Left colon (tissue), 2 donors: ENCODE data around the gene STARD4. TPM values are rescaled to one million over a fixed set of nuclear protein-coding genes. Genes with fewer than 3 reads are reported as not detected.

Experiments
- ATAC-seq: fragments of 200-7000 bp; cut with Tn5 transposase; one replicate; pipeline ENCODE4 v1.9.1; 2020; ENCODE audit warnings: mild to moderate bottlenecking, moderate library complexity
- DNase-seq, 2 donors: peaks; one replicate each; pipeline ENCODE4 v3.0.0-alpha.2; 2020
- intact Hi-C, 2 donors: fragments of 100-400 bp; cut with DNase I in 1 of 2; cut with micrococcal nuclease in 1 of 2; formaldehyde crosslinking; loops; one replicate each; pipeline versions ENCODE4 v1.11.2 to v1.14.0; 2022; cut with DNase I, micrococcal nuclease
- total RNA-seq, 2 donors: library from RNA; stranded (reverse); fragmentation: NEBNext Ultra II Directional; extraction: Animal tissue kit (Norgen Biotek cat#: 25700); gene quantifications; one replicate each; pipeline ENCODE4 v1.2.1, GENCODE V29; 2021
- donor health status: DM: no; HTN: no; CAD: no.
- donor health status: DM: yes; HTN: yes; CAD: no.

Gene STARD4
- total RNA-seq, 2 donors from 2014 or later, result 37.5 to 54.9 TPM

GRCh38 chr5:111535879-111536549, 23.7 kb upstream of the STARD4 start:
- ATAC-seq (no peak), DNase-seq (no peak)
- intact Hi-C loops, result no loop called here

- no peak for ATAC-seq
- intact Hi-C loops, result no loop called here
- no peak for DNase-seq
Measured at GRCh38 chr5:111532886-111533582, 20.7 kb upstream of the STARD4 start.

- ATAC-seq, result peak; percentile 84
- DNase-seq, result peak; percentile 58 to 76
- intact Hi-C loops, result no loop called here
Measured at GRCh38 chr5:111530298-111530740, 18.0 kb upstream of the STARD4 start.

GRCh38 chr5:111528056-111528455, 15.7 kb upstream of the STARD4 start:
- ATAC-seq, result no peak
- DNase-seq, result no peak
- intact Hi-C loops, result no loop called here

- ATAC-seq (no peak), DNase-seq (no peak)
- intact Hi-C loops, result no loop called here
Measured at GRCh38 chr5:111520908-111521307, 8.6 kb upstream of the STARD4 start.

GRCh38 chr5:111518777-111519176, 6.4 kb upstream of the STARD4 start:
- no peak for ATAC-seq
- no peak for DNase-seq
- intact Hi-C loops, result no loop called here

- DNase-seq, result no peak
- ATAC-seq, result no peak
- intact Hi-C loops, result no loop called here
Measured at GRCh38 chr5:111517853-111518501, 5.6 kb upstream of the STARD4 start.

GRCh38 chr5:111514087-111514486, 1.8 kb upstream of the STARD4 start:
- intact Hi-C loops, result no loop called here
- ATAC-seq (no peak), DNase-seq (no peak)

GRCh38 chr5:111513131-111513520, 791 bp upstream of the STARD4 start:
- intact Hi-C loops, result no loop called here
- ATAC-seq (no peak), DNase-seq (no peak)

- ATAC-seq (peak; percentile 25), DNase-seq (peak in 1 of 2 donors; percentile 36)
- intact Hi-C loops, result no loop called here
Measured at GRCh38 chr5:111511831-111512374, 432 bp downstream of the STARD4 start.

- intact Hi-C loops, result no loop called here
- ATAC-seq (no peak), DNase-seq (no peak)
Measured at GRCh38 chr5:111511174-111511830, 1.0 kb downstream of the STARD4 start.

- intact Hi-C loops, result no loop called here
- DNase-seq (no peak), ATAC-seq (no peak)
Measured at GRCh38 chr5:111509119-111509518, 3.2 kb downstream of the STARD4 start.

- no peak for ATAC-seq
Measured at GRCh38 chr5:111507276-111507675, 5.1 kb downstream of the STARD4 start.

GRCh38 chr5:111505096-111505495, 7.2 kb downstream of the STARD4 start:
- DNase-seq, result no peak
- ATAC-seq, result no peak
- intact Hi-C loops, result no loop called here

More at GRCh38 chr5:111507276-111507675, 5.1 kb downstream of the STARD4 start:
- DNase-seq, result no peak
- intact Hi-C loops, result no loop called here

- intact Hi-C loops, result no loop called here
- ATAC-seq (no peak), DNase-seq (no peak)
Measured at GRCh38 chr5:111502956-111503355, 9.4 kb downstream of the STARD4 start.

GRCh38 chr5:111498346-111498745, 14.0 kb downstream of the STARD4 start:
- DNase-seq (no peak), ATAC-seq (no peak)
- intact Hi-C loops, result no loop called here

- no peak for DNase-seq
- intact Hi-C loops, result no loop called here
- ATAC-seq, result peak; percentile 49
Measured at GRCh38 chr5:111495159-111495558, 17.2 kb downstream of the STARD4 start.

GRCh38 chr5:111494355-111494999, 17.9 kb downstream of the STARD4 start:
- no peak for ATAC-seq
- no peak for DNase-seq
- intact Hi-C loops, result no loop called here

GRCh38 chr5:111493031-111493430, 19.3 kb downstream of the STARD4 start:
- intact Hi-C loops, result no loop called here
- DNase-seq, result no peak

More at GRCh38 chr5:111493031-111493430, 19.3 kb downstream of the STARD4 start:
- no peak for ATAC-seq
